AG04449 (cell line): Measurements from ENCODE around the gene ALG14.

Source experiments
- CTCF ChIA-PET: fragments of 350-600 bp; formaldehyde crosslinking; extraction: SDS; loops from one replicate; lab custom pipeline; 2021; ENCODE audit warnings: antibody characterized with exemption; lab: Yijun Ruan, JAX
- POLR2A ChIA-PET: fragments of 400-600, 350-600 bp; formaldehyde crosslinking; extraction: SDS; loops from one replicate; lab custom pipeline; 2020; ENCODE audit warnings: antibody characterized with exemption, inconsistent platforms; lab: Yijun Ruan, JAX
- DNase-seq: peaks from one replicate; pipeline ENCODE4 v3.0.0-alpha.2; 2010; ENCODE audit warnings: low read depth, low spot score
- H3K4me3 ChIP-seq: 2 replicates; pipeline ENCODE4 v1.5.1; 2011; ENCODE audit warnings: low read depth, mild to moderate bottlenecking, control low read depth, low read length
- CTCF ChIP-seq: IDR thresholded peaks from one replicate; pipeline ENCODE4 v1.5.1; 2011; ENCODE audit warnings: mild to moderate bottlenecking, moderate library complexity, low read length, control low read depth, inconsistent platforms; ENCODE audit not compliant: insufficient read depth; ENCODE audit errors: missing control alignments

The ALG14 gene

GRCh38 chr1:94953746-94954145, 119.0 kb downstream of the ALG14 start:
- H3K4me3 ChIP-seq: no peak overlapping the region
- ChIA-PET CTCF (no interaction called here), POLR2A (no interaction called here)
- no peak for DNase-seq
- TF ChIP-seq CTCF: no peak

GRCh38 chr1:94953107-94953506, 119.6 kb downstream of the ALG14 start:
- DNase-seq: no peak
- POLR2A ChIA-PET: no interaction called here
- H3K4me3 ChIP-seq: no peak overlapping the region
- CTCF ChIA-PET: no interaction called here
- TF ChIP-seq CTCF: no peak

GRCh38 chr1:94952539-94952938, 120.2 kb downstream of the ALG14 start:
- no peak for TF ChIP-seq CTCF
- CTCF ChIA-PET: interaction anchor here (0.7 kb wide), 1 partner anchor 9 kb away, joined by 3 read pairs; no protein-coding TSS in a partner anchor
- POLR2A ChIA-PET: no interaction called here
- H3K4me3 ChIP-seq: no peak overlapping the region
- DNase-seq: no peak

- no peak overlapping the region for H3K4me3 ChIP-seq
- ChIA-PET POLR2A (no interaction called here), CTCF (interaction anchor here (0.7 kb wide), 1 partner anchor 8 kb away, joined by 3 read pairs; no protein-coding TSS in a partner anchor)
- DNase-seq: no peak
- TF ChIP-seq CTCF: no peak
These were observed 121.1 kb downstream of the ALG14 start for GRCh38 chr1:94951509-94952208.

GRCh38 chr1:94951046-94951445, 121.7 kb downstream of the ALG14 start:
- H3K4me3 ChIP-seq: no peak overlapping the region
- ChIA-PET POLR2A (no interaction called here), CTCF (no interaction called here)
- no peak for TF ChIP-seq CTCF
- no peak for DNase-seq

- POLR2A ChIA-PET: no interaction called here
- no peak overlapping the region for H3K4me3 ChIP-seq
- TF ChIP-seq CTCF: no peak
- DNase-seq: no peak
- CTCF ChIA-PET: no interaction called here
These were observed 122.8 kb downstream of the ALG14 start for GRCh38 chr1:94949681-94950661.
